ENCODE results near the gene PTPRH.

- TF ChIP-seq CTCF (IDR thresholded peaks at IDR 0.05): no peak
- TF ChIP-seq POLR2A (IDR thresholded peaks at IDR 0.05): no peak
These were observed 44.7 kb upstream of the PTPRH start for GRCh38 chr19:55253842-55254624.

Data from right lobe of liver (tissue), 4 donors.